MCF 10A (cell line): ENCODE measurements around the gene ANO8. TPM values are rescaled to one million over a fixed set of nuclear protein-coding genes. Genes with fewer than 3 reads are reported as not detected.

Source experiments
- BruUV-seq: library from RNA; stranded (reverse); fragments of 400-500 nt; replicated peaks from 2 replicates; lab custom pipeline; 2021; lab: Mats Ljungman, UMichigan
- CTCF ChIA-PET: fragments of 300-600 bp; sonication (Branson Sonifier 250); formaldehyde crosslinking; extraction: SDS; loops from one replicate; lab custom pipeline; 2021; ENCODE audit warnings: antibody characterized with exemption, inconsistent platforms; lab: Yijun Ruan, JAX
- POLR2A ChIA-PET: fragments of 300-600, 350-650 bp; sonication (Branson Sonifier 250); formaldehyde crosslinking; extraction: SDS; loops from one replicate; lab custom pipeline; 2020; ENCODE audit warnings: antibody characterized with exemption, inconsistent platforms; lab: Yijun Ruan, JAX
- DNase-seq: peaks from one replicate; pipeline ENCODE4 v3.0.0-alpha.2; 2018; ENCODE audit not compliant: unreplicated experiment
- H3K27ac Mint-ChIP-seq: one replicate; pipeline ENCODE4 v1.8.0; 2022; ENCODE audit warnings: mild to moderate bottlenecking, low read depth, mixed read lengths; ENCODE audit not compliant: unreplicated experiment
- H3K27me3 Mint-ChIP-seq: one replicate; pipeline ENCODE4 v1.8.0; 2022; ENCODE audit warnings: mixed read lengths; ENCODE audit not compliant: insufficient read depth, unreplicated experiment
- H3K36me3 Mint-ChIP-seq: one replicate; pipeline ENCODE4 v1.8.0; 2022; ENCODE audit warnings: mild to moderate bottlenecking, moderate library complexity, mixed read lengths; ENCODE audit not compliant: insufficient read depth, unreplicated experiment
- H3K4me1 Mint-ChIP-seq: one replicate; pipeline ENCODE4 v1.8.0; 2022; ENCODE audit warnings: mixed read lengths; ENCODE audit not compliant: insufficient read depth, unreplicated experiment
- H3K4me3 Mint-ChIP-seq: one replicate; pipeline ENCODE4 v1.8.0; 2022; ENCODE audit warnings: mild to moderate bottlenecking, moderate library complexity, mixed read lengths; ENCODE audit not compliant: unreplicated experiment
- H3K9me3 Mint-ChIP-seq: one replicate; pipeline ENCODE4 v1.8.0; 2022; ENCODE audit warnings: mixed read lengths; ENCODE audit not compliant: unreplicated experiment
- CTCF ChIP-seq: fragments of 200-600 bp; IDR thresholded peaks from one replicate; pipeline ENCODE4 v1.8.0; 2022; ENCODE audit warnings: antibody characterized with exemption, mild to moderate bottlenecking; ENCODE audit not compliant: unreplicated experiment
- intact Hi-C: fragments of 100-400 bp; cut with micrococcal nuclease; formaldehyde crosslinking; loops from 2 replicates; pipeline ENCODE4 v1.14.1; 2022
- total RNA-seq: library from RNA; stranded (reverse); gene quantifications from 2 replicates; pipeline ENCODE4 v1.2.3, GENCODE V29; 2022

Gene ANO8
- total RNA-seq, 1 experiment from 2014 or later = 13.0 TPM

- Mint-ChIP-seq H3K4me3 (peak overlapping the region; percentile 98), H3K4me1 (peaks cover 9% of the 10 kb centered on the region), H3K9me3 (no peaks in the 10 kb centered on the region), H3K27me3 (no peaks in the 10 kb centered on the region), H3K27ac (no peak overlapping the region), H3K36me3 (peaks cover 26% of the 10 kb centered on the region)
- no peak for TF ChIP-seq CTCF
- DNase-seq = no peak
- BruUV-seq = no TSS peak
- ChIA-PET CTCF (interaction anchor here (0.6 to 1.0 kb wide), 2 partner anchors 28 to 32 kb away, joined by 3 read pairs; no protein-coding TSS in a partner anchor), POLR2A (interaction anchor here (10.1 kb wide), 1 partner anchor 31 kb away, joined by 152 read pairs; the partner anchor contains the start of genes ABHD8, DDA1 and MRPL34)
- intact Hi-C loops = no loop called here
Observed at GRCh38 chr19:17339088-17339741, 4.6 kb upstream of the ANO8 start.

- intact Hi-C loops = no loop called here
- Mint-ChIP-seq H3K4me3 (peak overlapping the region; percentile 98), H3K4me1 (peaks cover 15% of the 10 kb centered on the region), H3K27me3 (no peaks in the 10 kb centered on the region), H3K9me3 (no peaks in the 10 kb centered on the region), H3K36me3 (peaks cover 26% of the 10 kb centered on the region), H3K27ac (no peak overlapping the region)
- ChIA-PET POLR2A (interaction anchor here (0.6 to 10.1 kb wide), 6 partner anchors 14 to 522 kb away, joined by 3 to 152 read pairs (median 4); partner anchors contain the start of genes ABHD8, DDA1 and MRPL34), CTCF (interaction anchor here (1.0 kb wide), 1 partner anchor 32 kb away, joined by 3 read pairs; no protein-coding TSS in a partner anchor)
- no peak for TF ChIP-seq CTCF
- no TSS peak for BruUV-seq
- no peak for DNase-seq
Observed at GRCh38 chr19:17338433-17339078, 3.9 kb upstream of the ANO8 start.

GRCh38 chr19:17337675-17338432 is 3.2 kb upstream of the ANO8 start:
- Mint-ChIP-seq H3K36me3 (peaks cover 22% of the 10 kb centered on the region), H3K4me3 (peak overlapping the region; percentile 98), H3K4me1 (peaks cover 15% of the 10 kb centered on the region), H3K9me3 (no peaks in the 10 kb centered on the region), H3K27me3 (no peaks in the 10 kb centered on the region), H3K27ac (peak overlapping the region; percentile 93)
- no TSS peak for BruUV-seq
- TF ChIP-seq CTCF = no peak
- intact Hi-C loops = no loop called here
- ChIA-PET POLR2A (interaction anchor here (0.6 to 10.1 kb wide), 7 partner anchors 13 to 595 kb away, joined by 3 to 152 read pairs (median 4); partner anchors contain the start of genes ABHD8, CCDC124, DDA1 and MRPL34), CTCF (interaction anchor here (0.5 to 1.0 kb wide), 3 partner anchors 33 to 575 kb away, joined by 3 read pairs; no protein-coding TSS in a partner anchor)
- peak; percentile 37 for DNase-seq
